Activated T-cell treated with anti-CD3 and anti-CD28 coated beads, Interleukin-2, amount 50 U/mL, for 48 hours (primary cell): Measurements from ENCODE around the gene MYBPH.

Experiments used
- DNase-seq, 2 experiments: peaks; one replicate each; pipeline ENCODE4 v3.0.0-alpha.2; 2020

Gene MYBPH

DNA sequence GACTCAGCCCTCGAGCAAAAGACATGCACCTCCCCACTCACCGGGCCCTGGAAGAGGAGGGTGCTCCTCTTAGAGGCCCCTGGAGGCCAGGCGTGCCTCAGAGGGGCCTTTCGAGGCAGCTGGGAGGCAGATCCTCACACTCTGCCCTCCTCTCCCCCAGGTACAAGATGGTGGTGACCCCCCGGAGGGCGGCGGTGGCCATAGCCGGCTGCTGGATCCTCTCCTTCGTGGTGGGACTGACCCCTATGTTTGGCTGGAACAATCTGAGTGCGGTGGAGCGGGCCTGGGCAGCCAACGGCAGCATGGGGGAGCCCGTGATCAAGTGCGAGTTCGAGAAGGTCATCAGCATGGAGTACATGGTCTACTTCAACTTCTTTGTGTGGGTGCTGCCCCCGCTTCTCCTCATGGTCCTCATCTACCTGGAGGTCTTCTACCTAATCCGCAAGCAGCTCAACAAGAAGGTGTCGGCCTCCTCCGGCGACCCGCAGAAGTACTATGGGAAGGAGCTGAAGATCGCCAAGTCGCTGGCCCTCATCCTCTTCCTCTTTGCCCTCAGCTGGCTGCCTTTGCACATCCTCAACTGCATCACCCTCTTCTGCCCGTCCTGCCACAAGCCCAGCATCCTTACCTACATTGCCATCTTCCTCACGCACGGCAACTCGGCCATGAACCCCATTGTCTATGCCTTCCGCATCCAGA is 10.4 kb downstream of the MYBPH start:
- DNase-seq: no peak

- DNase-seq: no peak
These were observed 11.6 kb downstream of the MYBPH start for GRCh38 chr1:203163891-203164635.

DNA sequence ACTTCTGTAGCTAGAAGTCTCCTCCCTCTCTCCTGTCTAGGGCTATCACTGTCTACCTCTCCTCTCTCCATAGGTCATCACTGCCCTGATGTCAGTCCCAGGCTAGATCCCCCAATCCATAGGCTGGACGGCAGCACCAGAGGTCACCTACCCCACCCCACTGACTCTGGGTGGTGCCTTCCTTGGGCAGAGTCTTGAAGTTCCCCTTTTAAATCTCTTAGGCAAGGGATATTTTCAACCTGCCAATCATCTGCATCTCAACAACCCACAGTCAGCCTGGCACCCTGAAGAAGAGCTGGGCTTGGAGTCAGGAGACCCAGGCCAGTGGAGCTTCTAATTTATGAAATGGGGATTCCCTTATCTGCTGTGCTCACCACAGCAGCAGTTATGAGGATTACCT is 13.2 kb downstream of the MYBPH start:
- DNase-seq: no peak

GRCh38 chr1:203161703-203162102 is 13.9 kb downstream of the MYBPH start:
- no peak for DNase-seq

DNA sequence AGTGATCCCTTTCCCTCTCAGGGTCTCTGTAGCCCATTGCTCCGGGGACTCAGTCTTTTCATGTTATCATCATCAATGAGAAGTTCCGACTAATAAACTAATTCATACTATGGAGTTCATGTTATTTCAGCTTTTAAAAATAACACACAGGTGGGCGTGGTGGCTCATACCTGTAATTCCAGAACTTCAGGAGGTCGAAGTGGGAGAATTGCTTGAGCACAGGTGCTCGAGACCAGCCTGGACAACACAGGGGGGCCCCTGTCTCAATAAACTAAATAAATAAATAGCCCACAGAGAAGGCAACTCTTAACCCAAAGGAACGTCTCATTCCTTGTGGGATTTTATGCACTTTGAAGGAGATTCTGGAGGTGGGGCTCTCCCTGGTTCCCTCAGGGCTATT is 14.5 kb downstream of the MYBPH start:
- no peak for DNase-seq

DNA sequence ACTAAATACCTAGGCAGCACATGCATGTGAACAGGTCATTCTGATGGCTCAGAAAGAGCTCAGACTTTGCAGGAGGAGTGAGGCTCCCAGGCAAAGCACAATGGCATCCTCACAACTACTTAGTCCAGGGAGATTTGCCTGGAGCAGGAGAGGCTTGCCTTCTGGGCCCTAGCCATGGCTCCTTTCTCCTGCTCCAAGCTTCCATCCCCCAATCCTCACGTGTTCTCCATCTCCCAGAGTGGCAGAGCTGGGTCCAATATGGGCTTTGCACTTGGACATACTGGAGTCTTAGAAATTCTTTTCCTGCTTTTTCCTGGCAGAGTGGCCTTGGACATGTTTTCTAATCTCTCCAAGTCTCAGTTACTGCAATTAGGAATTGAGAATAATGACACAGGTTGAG is 15.8 kb downstream of the MYBPH start:
- DNase-seq: no peak

- no peak for DNase-seq
These were observed 16.5 kb downstream of the MYBPH start for GRCh38 chr1:203158960-203159665.

GRCh38 chr1:203158423-203158822 is 17.2 kb downstream of the MYBPH start:
- DNase-seq: no peak

GRCh38 chr1:203156280-203156679 is 19.3 kb downstream of the MYBPH start:
- DNase-seq: no peak

DNA sequence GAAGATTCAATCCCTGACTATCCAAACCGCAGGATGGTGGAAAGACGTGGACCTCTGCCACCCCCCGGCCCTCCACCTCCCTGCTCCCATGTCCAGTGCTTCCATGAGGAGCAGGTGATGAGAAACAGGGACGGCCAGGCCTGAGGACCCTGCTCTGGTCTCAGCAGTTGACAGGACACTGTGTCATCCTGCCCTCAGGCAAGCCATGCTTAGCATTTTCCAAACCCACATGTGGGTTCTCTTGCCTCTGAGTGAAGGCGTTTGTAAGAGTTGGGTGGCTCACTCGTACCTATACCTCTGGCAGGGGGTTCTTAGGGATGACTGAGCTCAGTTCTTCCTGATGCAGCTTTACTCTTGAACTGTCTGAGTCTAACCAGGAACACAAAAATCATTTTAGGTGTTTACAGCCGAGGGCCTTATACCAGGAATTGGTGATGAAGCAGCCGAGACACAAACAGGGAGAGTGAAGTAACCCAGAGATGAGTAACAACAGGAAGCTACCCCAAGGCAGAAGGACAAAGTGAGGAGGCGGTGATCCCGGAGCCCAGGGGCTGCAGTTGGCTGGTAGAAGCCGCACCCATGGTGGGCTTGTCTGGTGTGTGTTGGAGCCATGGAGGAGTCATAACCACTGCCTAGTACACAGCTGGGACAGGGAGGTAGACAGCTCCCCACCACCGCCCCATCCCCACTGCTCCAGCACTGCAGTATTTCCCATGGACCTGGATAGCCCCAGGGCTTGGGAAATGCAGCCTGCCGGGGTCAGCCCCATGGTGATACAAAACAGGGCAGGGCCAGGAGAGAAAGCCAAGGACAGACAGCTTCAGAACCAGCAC is 21.4 kb downstream of the MYBPH start:
- no peak for DNase-seq

GRCh38 chr1:203153051-203153988 is 22.3 kb downstream of the MYBPH start:
- no peak for DNase-seq

GRCh38 chr1:203152158-203153034 is 23.2 kb downstream of the MYBPH start:
- no peak for DNase-seq

DNA sequence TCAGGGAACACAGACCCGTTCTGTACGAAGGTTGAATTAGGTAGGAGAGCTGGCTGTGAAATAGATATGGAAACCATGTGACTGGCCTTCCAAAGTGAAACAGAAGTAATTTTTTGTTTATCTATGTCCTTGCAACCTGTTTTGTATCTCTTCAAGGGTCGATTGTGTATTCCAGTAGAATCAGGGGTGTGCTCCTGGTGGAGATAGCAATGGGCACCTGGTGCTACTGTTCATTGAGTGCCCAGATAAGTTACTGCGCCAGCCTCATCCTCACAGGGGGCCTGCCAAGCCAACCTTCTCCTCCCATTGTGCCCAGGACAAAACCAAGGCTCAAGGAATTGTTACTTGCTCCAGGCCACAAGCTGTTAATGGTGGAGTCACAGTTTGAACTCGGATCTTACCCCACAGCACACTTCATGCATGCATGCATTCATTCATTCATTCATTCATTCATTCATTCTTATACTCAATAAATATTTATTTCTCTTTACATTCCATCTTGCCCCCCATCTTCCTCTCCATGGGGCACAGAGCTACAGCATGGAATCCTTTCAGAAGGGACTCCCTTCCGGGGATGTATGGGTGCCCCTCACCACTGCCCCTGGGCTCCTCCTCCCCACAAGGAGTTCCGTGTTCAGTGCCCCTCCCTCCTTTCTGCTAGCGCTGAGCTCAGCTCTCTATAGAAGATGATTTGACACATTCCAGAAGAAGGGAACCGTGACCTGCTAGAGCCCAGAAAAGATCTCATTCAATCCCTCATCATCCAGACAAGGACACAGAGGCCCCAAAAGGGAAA is 24.1 kb downstream of the MYBPH start:
- no peak for DNase-seq

GRCh38 chr1:203150511-203151297 is 24.9 kb downstream of the MYBPH start:
- DNase-seq: no peak

DNA sequence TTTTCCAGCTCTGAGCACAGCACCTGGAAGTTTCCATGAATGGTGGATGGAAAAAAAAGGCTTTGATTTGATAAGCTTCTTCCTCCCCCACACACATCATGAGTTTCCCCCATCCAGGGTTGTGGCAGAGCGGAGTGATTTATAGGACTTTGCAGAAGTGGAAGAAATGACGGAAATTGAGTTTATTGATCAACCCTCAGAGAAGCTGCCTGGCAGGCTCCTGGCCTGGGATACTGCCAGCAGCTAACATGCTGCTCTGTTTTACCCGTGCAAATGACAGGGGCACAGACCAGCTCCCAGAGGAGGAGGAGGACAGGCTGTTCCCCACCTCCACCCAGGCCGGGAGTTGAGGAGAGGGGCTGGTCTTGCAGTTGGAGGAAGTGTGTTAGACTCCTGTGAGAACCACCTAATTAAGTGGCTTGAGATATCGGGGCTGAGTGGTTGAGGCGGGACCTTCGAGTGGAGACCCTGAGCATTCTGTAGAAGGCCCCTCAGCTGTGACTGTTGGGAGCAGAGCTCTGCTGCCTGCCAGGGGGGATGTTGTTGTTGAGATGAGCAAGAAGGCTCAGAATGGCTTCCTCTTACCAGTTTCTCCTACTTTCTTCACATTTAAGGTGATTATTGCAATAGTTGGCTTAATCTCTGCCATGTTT is 26.3 kb downstream of the MYBPH start:
- no peak for DNase-seq

DNA sequence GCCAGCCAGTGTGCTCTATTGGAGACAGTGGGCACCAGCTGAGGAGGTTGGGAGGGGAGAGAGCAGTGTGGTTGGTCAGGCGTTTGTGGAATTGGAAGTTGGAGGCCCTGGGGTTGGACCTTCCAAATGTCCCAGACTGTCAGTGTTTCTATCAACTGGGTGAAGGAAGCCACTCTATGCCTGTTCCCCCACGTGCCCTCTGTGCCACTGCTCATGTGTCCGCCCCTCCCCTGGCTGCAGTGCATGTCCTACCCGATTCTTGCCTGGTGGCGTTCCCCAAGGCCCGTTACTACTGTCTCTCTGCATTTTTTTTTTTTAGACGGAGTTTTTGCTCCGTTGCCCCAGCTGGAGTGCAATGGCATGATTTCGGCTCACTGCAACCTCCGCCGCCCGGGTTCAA is 27.0 kb downstream of the MYBPH start:
- no peak for DNase-seq

GRCh38 chr1:203148127-203148526 is 27.5 kb downstream of the MYBPH start:
- no peak for DNase-seq

DNA sequence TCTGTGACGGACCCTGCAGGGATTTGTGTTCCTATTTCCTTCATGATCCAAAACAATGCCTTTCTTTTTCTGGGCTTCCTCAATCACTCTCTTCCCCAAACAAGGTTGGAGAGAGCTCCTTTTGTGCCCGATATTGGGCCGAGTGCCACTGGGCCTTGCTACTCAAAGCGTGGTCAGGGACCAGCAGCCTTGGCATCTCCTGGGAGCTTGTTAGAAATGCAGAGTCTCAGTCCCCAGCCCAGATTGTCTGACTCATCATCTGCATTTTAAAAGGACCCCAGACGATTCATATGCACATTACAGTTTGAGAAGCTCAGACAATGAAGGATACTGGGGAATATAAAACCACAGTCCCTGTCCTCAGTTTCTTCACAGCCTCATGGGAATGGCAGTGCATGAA is 28.2 kb downstream of the MYBPH start:
- DNase-seq: no peak

GRCh38 chr1:203146537-203146936 is 29.1 kb downstream of the MYBPH start:
- no peak for DNase-seq
